Effector memory CD4-positive, alpha-beta T cell (primary cell): Measurements from ENCODE around the gene KLHDC8B.

Source experiments
- DNase-seq, 3 donors: peaks; one replicate each; pipeline ENCODE4 v3.0.0-alpha.2; 2020
- H3K27ac ChIP-seq: 2 replicates; pipeline ENCODE4 v1.7.0; 2013; ENCODE audit warnings: mild to moderate bottlenecking, low read length, moderate library complexity; ENCODE audit not compliant: insufficient read depth, poor library complexity, severe bottlenecking
- H3K27me3 ChIP-seq: replicated peaks from 2 replicates; pipeline ENCODE4 v1.7.0; 2013; ENCODE audit warnings: mild to moderate bottlenecking, low read length; ENCODE audit not compliant: insufficient read depth, control insufficient read depth, poor library complexity, severe bottlenecking
- H3K36me3 ChIP-seq: 2 replicates; pipeline ENCODE4 v1.7.0; 2013; ENCODE audit warnings: mild to moderate bottlenecking, low read length, moderate library complexity; ENCODE audit not compliant: control insufficient read depth, insufficient read depth
- H3K4me1 ChIP-seq: 2 replicates; pipeline ENCODE4 v1.7.0; 2013; ENCODE audit warnings: low read length, mild to moderate bottlenecking; ENCODE audit not compliant: control insufficient read depth, insufficient read depth, poor library complexity, severe bottlenecking
- H3K4me3 ChIP-seq: 2 replicates; pipeline ENCODE4 v1.7.0; 2013; ENCODE audit warnings: low read length, low read depth, mild to moderate bottlenecking; ENCODE audit not compliant: insufficient read depth, poor library complexity, severe bottlenecking
- H3K9me3 ChIP-seq: 2 replicates; pipeline ENCODE4 v1.7.0; 2013; ENCODE audit warnings: mild to moderate bottlenecking, low read length, moderate library complexity; ENCODE audit not compliant: control insufficient read depth

Gene KLHDC8B

GRCh38 chr3:49132437-49133225 lies 38.8 kb upstream of the KLHDC8B start, which contains the start of gene LAMB2:
Gene LAMB2 (minus strand): TSS chr3:49133050. CDS start chr3:49132867, 183 bp downstream.
- H3K27me3 ChIP-seq: no peaks in the 10 kb centered on the region
- H3K9me3 ChIP-seq: no peaks in the 10 kb centered on the region
- no peaks in the 10 kb centered on the region for H3K4me1 ChIP-seq
- no peak within 1 kb of the TSS for H3K4me3 ChIP-seq
- no peaks in the 10 kb centered on the region for H3K36me3 ChIP-seq
- no peak within 1 kb of the TSS for H3K27ac ChIP-seq
- DNase-seq: no peak

DNA sequence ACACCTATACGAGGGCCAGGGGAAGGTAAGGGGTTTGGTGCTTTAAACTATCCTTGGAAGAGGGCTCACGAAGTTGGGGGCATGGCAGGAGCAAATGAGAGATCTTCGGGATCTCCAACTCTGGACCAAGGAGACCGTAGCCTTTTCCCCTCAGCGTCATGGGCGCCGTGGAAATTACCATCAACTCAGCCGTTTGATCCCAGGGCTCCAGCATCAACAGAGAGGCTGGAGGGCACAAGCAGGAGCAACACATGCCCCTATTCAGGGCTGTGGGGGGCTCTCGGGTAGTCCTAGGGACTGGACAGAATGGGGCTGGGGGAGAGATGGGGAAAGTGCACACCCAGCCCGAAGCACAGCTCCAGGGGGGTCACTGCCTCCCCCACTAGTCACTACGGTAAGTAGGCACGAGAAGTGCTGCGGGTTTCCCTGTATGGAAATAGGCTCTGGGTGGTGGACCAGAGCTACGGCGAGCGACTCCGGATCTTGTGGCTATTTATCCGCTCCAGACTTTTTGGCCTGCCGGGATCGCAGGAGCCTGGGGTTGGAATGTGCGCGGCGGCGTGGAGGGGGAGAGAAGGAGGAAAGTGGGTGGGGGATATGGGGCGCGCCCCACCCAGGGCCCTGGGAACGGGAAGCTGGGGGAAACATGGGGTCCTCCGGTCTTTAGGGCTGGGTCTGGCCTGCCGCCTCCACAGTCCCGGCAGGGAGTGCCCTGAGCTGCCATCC lies 38.0 kb upstream of the KLHDC8B start:
- DNase-seq: no peak
- Histone ChIP-seq H3K27ac (no peak overlapping the region), H3K4me3 (no peak overlapping the region)

GRCh38 chr3:49134471-49135265 lies 36.7 kb upstream of the KLHDC8B start:
- Histone ChIP-seq H3K27me3 (no peaks in the 10 kb centered on the region), H3K9me3 (no peaks in the 10 kb centered on the region), H3K4me3 (no peak overlapping the region), H3K36me3 (no peaks in the 10 kb centered on the region), H3K27ac (no peak overlapping the region), H3K4me1 (no peaks in the 10 kb centered on the region)
- no peak for DNase-seq

More for the DNA sequence above, 38.0 kb upstream of the KLHDC8B start:
- Histone ChIP-seq H3K27me3 (no peaks in the 10 kb centered on the region), H3K9me3 (no peaks in the 10 kb centered on the region), H3K4me1 (no peaks in the 10 kb centered on the region), H3K36me3 (no peaks in the 10 kb centered on the region)

- no peaks in the 10 kb centered on the region for H3K27me3 ChIP-seq
- H3K27ac ChIP-seq: no peak overlapping the region
- H3K4me1 ChIP-seq: no peaks in the 10 kb centered on the region
- DNase-seq: no peak
- H3K4me3 ChIP-seq: no peak overlapping the region
- H3K9me3 ChIP-seq: no peaks in the 10 kb centered on the region
- no peaks in the 10 kb centered on the region for H3K36me3 ChIP-seq
These were observed 35.9 kb upstream of the KLHDC8B start for GRCh38 chr3:49135499-49135898.

DNA sequence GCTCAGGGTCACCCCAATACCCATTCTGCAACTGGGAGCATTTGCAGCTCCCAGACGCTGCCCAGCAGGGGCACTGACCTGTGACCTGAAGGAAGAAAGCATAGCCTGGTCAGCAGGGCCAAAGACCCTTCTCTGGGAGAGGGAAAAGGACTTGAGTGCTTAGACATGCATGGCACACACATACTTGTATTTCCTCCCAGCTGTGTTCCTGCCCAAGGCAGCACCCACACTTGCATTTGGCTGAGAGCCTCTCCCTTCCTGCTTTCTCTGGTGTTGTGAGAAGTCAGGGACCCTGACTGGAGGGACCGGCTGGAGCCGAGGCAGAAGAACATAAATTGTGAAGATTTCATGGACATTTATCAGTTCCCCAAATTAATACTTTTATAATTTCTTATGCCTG lies 31.3 kb upstream of the KLHDC8B start:
- H3K27ac ChIP-seq: no peak overlapping the region
- DNase-seq: no peak
- no peaks in the 10 kb centered on the region for H3K27me3 ChIP-seq
- H3K4me1 ChIP-seq: no peaks in the 10 kb centered on the region
- H3K36me3 ChIP-seq: no peaks in the 10 kb centered on the region
- H3K9me3 ChIP-seq: no peaks in the 10 kb centered on the region
- no peak overlapping the region for H3K4me3 ChIP-seq

- Histone ChIP-seq H3K27me3 (no peaks in the 10 kb centered on the region), H3K9me3 (no peaks in the 10 kb centered on the region), H3K4me1 (no peaks in the 10 kb centered on the region), H3K4me3 (no peak overlapping the region), H3K27ac (no peak overlapping the region), H3K36me3 (no peaks in the 10 kb centered on the region)
- no peak for DNase-seq
These were observed 23.2 kb upstream of the KLHDC8B start for GRCh38 chr3:49148159-49148558.

GRCh38 chr3:49151610-49152009 lies 19.8 kb upstream of the KLHDC8B start:
- no peaks in the 10 kb centered on the region for H3K4me1 ChIP-seq

GRCh38 chr3:49153349-49153912 lies 18.0 kb upstream of the KLHDC8B start:
- no peaks in the 10 kb centered on the region for H3K9me3 ChIP-seq
- DNase-seq: no peak
- no peak overlapping the region for H3K4me3 ChIP-seq
- no peaks in the 10 kb centered on the region for H3K36me3 ChIP-seq
- H3K27ac ChIP-seq: no peak overlapping the region
- H3K4me1 ChIP-seq: no peaks in the 10 kb centered on the region
- no peaks in the 10 kb centered on the region for H3K27me3 ChIP-seq

More at GRCh38 chr3:49151610-49152009, 19.8 kb upstream of the KLHDC8B start:
- no peaks in the 10 kb centered on the region for H3K36me3 ChIP-seq
- H3K27ac ChIP-seq: no peak overlapping the region
- no peak for DNase-seq
- no peaks in the 10 kb centered on the region for H3K9me3 ChIP-seq
- no peak overlapping the region for H3K4me3 ChIP-seq
- no peaks in the 10 kb centered on the region for H3K27me3 ChIP-seq

GRCh38 chr3:49157289-49157688 lies 14.1 kb upstream of the KLHDC8B start:
- H3K4me1 ChIP-seq: no peaks in the 10 kb centered on the region
- DNase-seq: no peak
- peaks cover 5% of the 10 kb centered on the region for H3K36me3 ChIP-seq
- no peak overlapping the region for H3K4me3 ChIP-seq
- no peaks in the 10 kb centered on the region for H3K9me3 ChIP-seq
- no peak overlapping the region for H3K27ac ChIP-seq
- H3K27me3 ChIP-seq: no peaks in the 10 kb centered on the region
